Measurements from ENCODE around the gene ZDHHC11.

- TF ChIP-seq, protein P1, sequence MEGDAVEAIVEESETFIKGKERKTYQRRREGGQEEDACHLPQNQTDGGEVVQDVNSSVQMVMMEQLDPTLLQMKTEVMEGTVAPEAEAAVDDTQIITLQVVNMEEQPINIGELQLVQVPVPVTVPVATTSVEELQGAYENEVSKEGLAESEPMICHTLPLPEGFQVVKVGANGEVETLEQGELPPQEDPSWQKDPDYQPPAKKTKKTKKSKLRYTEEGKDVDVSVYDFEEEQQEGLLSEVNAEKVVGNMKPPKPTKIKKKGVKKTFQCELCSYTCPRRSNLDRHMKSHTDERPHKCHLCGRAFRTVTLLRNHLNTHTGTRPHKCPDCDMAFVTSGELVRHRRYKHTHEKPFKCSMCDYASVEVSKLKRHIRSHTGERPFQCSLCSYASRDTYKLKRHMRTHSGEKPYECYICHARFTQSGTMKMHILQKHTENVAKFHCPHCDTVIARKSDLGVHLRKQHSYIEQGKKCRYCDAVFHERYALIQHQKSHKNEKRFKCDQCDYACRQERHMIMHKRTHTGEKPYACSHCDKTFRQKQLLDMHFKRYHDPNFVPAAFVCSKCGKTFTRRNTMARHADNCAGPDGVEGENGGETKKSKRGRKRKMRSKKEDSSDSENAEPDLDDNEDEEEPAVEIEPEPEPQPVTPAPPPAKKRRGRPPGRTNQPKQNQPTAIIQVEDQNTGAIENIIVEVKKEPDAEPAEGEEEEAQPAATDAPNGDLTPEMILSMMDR (IDR thresholded peaks at IDR 0.05; ENCODE audit: insufficient read depth, low read length), result no peak
- TF ChIP-seq REST (IDR thresholded peaks at IDR 0.05; ENCODE audit: insufficient replicate concordance, low read depth), result no peak
- TF ChIP-seq POLR2AphosphoS5 (IDR thresholded peaks at IDR 0.05; ENCODE audit: low read depth), result no peak
- no peak for TF ChIP-seq SPI1 (IDR thresholded peaks at IDR 0.05; ENCODE audit: borderline replicate concordance, low read depth)
Observed at GRCh38 chr5:761854-762710, 88.7 kb downstream of the ZDHHC11 start.
